Measurements from ENCODE around the gene MYLK2.

MYLK2 gene

GRCh38 chr20:31849306-31849930, 30.3 kb downstream of the MYLK2 start:
- TF ChIP-seq GATA2 (IDR thresholded peaks at IDR 0.05; ENCODE audit: low read depth, low read length) (no peak), GATA3 (IDR thresholded peaks at IDR 0.05; ENCODE audit: low read depth, low read length) (no peak)

GRCh38 chr20:31851240-31851955, 32.2 kb downstream of the MYLK2 start:
- TF ChIP-seq GATA2 (IDR thresholded peaks at IDR 0.05; ENCODE audit: low read depth, low read length) = no peak
- TF ChIP-seq GATA3 (IDR thresholded peaks at IDR 0.05; ENCODE audit: low read depth, low read length) = no peak

- TF ChIP-seq GATA2 (IDR thresholded peaks at IDR 0.05; ENCODE audit: low read depth, low read length) (no peak), GATA3 (IDR thresholded peaks at IDR 0.05; ENCODE audit: low read depth, low read length) (no peak)
Measured at GRCh38 chr20:31853481-31853880, 34.3 kb downstream of the MYLK2 start.

- TF ChIP-seq GATA3 (IDR thresholded peaks at IDR 0.05; ENCODE audit: low read depth, low read length) (no peak), GATA2 (IDR thresholded peaks at IDR 0.05; ENCODE audit: low read depth, low read length) (no peak)
Measured at GRCh38 chr20:31856516-31856915, 37.4 kb downstream of the MYLK2 start.

- TF ChIP-seq GATA3 (IDR thresholded peaks at IDR 0.05; ENCODE audit: low read depth, low read length) = no peak
- TF ChIP-seq GATA2 (IDR thresholded peaks at IDR 0.05; ENCODE audit: low read depth, low read length) = no peak
Measured at GRCh38 chr20:31857861-31858759, 39.0 kb downstream of the MYLK2 start.

GRCh38 chr20:31858760-31859083, 39.6 kb downstream of the MYLK2 start:
- TF ChIP-seq GATA2 (IDR thresholded peaks at IDR 0.05; ENCODE audit: low read depth, low read length) = no peak
- TF ChIP-seq GATA3 (IDR thresholded peaks at IDR 0.05; ENCODE audit: low read depth, low read length) = no peak

- TF ChIP-seq GATA3 (IDR thresholded peaks at IDR 0.05; ENCODE audit: low read depth, low read length) (no peak), GATA2 (IDR thresholded peaks at IDR 0.05; ENCODE audit: low read depth, low read length) (no peak)
Measured at GRCh38 chr20:31859266-31859997, 40.3 kb downstream of the MYLK2 start.

GRCh38 chr20:31859998-31860380, 40.8 kb downstream of the MYLK2 start:
- TF ChIP-seq GATA3 (IDR thresholded peaks at IDR 0.05; ENCODE audit: low read depth, low read length) (no peak), GATA2 (IDR thresholded peaks at IDR 0.05; ENCODE audit: low read depth, low read length) (no peak)

- TF ChIP-seq GATA3 (IDR thresholded peaks at IDR 0.05; ENCODE audit: low read depth, low read length) (no peak), GATA2 (IDR thresholded peaks at IDR 0.05; ENCODE audit: low read depth, low read length) (no peak)
Measured at GRCh38 chr20:31860390-31861134, 41.4 kb downstream of the MYLK2 start.

- TF ChIP-seq GATA3 (IDR thresholded peaks at IDR 0.05; ENCODE audit: low read depth, low read length) (no peak), GATA2 (IDR thresholded peaks at IDR 0.05; ENCODE audit: low read depth, low read length) (no peak)
Measured at GRCh38 chr20:31861135-31861384, 41.9 kb downstream of the MYLK2 start.

- TF ChIP-seq GATA2 (IDR thresholded peaks at IDR 0.05; ENCODE audit: low read depth, low read length) (no peak), GATA3 (IDR thresholded peaks at IDR 0.05; ENCODE audit: low read depth, low read length) (no peak)
Measured at GRCh38 chr20:31861385-31862156, 42.4 kb downstream of the MYLK2 start.

- TF ChIP-seq GATA3 (IDR thresholded peaks at IDR 0.05; ENCODE audit: low read depth, low read length) = no peak
- TF ChIP-seq GATA2 (IDR thresholded peaks at IDR 0.05; ENCODE audit: low read depth, low read length) = no peak
Measured at GRCh38 chr20:31862157-31862470, 43.0 kb downstream of the MYLK2 start.

GRCh38 chr20:31862506-31862905, 43.4 kb downstream of the MYLK2 start:
- TF ChIP-seq GATA2 (IDR thresholded peaks at IDR 0.05; ENCODE audit: low read depth, low read length) = no peak
- no peak for TF ChIP-seq GATA3 (IDR thresholded peaks at IDR 0.05; ENCODE audit: low read depth, low read length)

All from SH-SY5Y (cell line).